NCI-H2196 (cell line): ENCODE data around the gene CKAP2L.

ENCODE experiments used
- DNase-seq: peaks from one replicate; lab custom pipeline; 2025; ENCODE audit not compliant: unreplicated experiment; lab: John Stamatoyannopoulos, UW

Gene CKAP2L

DNA sequence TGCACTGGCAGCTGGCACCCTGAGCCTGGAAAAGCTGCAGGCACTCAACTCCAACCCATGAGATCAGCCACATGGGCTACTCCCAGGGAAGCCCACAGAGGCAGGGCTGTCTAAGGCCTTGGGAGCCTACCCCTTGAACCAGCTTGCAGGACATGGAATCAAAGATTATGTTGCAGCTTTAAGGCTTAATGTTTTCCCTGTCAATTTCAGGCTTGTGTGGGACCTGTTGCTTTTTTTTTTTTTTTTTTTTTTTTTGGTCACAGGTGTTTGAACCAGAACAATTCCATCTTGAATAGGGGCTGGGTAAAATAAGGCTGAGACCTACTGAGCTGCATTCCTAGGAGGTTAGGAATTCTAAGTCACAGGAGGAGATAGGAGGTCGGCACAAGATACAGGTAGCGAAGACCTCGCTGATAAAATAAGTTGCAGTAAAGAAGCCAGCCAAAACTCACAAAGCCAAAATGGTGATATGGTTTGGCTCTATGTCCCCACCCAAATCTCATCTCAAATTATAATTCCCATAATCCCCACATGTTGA lies 27.4 kb upstream of the CKAP2L start:
- DNase-seq: no peak

DNA sequence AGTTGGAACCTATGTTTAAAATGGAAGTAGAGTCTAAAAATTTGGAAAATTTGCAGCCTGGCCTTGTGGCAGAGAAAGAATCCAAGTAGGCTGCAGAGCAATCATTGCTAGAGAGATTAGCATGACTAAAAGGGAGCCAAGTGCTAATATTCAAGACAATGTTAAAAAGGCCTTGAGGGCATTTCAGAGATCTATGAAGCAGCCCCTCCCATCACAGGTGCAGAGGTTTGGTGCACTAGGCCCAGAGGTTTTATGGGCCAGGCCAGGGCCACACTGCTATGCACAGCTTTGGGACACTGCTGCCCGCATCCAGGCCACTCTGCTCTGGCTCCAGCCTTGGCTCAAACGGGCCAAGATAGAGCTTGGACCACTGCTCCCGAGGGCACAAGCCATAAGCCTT lies 26.6 kb upstream of the CKAP2L start:
- no peak for DNase-seq

DNA sequence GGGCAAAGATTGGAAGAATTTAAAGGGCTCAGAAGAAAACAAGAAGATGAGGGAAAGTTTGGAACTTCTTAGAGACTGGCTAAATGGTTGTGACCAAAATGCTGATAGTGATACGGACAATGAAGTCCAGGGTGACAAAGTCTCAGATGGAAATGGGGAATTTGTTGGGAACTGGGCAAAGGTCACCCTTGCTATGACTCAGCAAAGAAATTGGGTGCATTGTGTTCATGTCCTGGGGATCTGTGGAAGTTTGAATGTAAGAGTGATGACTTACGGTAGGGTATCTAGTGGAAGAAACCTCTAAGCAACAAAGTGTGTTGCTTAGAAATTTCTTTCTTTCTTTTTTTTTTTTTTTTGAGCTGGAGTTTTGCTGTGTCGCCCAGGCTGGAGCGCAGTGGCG lies 25.9 kb upstream of the CKAP2L start:
- DNase-seq: no peak

DNA sequence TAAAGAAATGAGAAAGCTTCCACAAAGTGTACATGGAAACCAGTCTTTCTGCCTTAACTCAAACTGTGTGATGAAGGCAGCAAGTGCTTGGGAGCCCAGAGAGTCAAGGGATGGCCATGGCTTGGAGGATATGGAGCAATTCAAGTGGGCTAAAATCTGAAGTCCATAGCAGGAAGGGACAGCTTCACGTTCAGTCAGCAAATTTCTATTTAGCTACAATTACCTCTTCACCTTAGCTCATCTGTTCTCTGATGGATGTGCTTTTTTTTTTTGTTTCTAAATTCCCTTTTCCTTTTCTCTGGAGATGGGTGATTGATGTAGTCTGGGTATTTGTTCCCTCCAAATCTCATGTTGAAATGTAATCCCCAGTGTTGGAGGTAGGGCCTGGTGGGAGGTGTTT lies 24.8 kb upstream of the CKAP2L start:
- DNase-seq: no peak

- no peak for DNase-seq
Observed at GRCh38 chr2:112788653-112789052, 24.2 kb upstream of the CKAP2L start.

DNA sequence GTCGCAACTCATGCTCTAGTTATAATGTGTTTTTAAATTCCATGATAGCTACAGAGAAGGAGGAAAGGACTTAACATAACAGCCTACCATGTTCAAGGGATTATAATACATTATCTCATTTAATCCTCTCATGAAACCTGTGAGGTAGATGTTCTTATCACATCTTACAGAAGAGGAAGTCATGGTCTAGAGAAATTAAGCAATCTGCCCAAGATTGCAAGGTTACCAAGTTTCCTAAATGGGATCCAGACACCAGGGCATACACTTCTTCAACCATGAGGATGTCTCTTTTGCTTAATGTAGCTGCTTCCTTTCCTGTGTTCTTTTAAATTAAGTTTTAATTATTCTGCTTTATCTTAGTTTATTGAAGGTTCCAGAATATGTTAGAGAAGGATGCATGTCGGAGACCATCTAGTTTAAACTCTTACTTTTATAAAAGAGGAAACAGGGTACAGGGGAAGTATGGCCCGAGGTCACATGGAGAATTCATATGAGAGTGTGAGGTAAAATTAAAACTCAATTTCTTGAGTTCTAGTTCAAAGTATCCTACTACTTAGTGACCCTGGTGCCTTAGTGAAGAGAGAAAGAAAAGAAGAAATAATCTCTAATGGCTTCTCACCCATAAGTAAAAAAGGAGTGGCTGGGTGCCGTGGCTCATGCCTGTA lies 23.5 kb upstream of the CKAP2L start:
- no peak for DNase-seq

GRCh38 chr2:112787294-112787693 lies 22.9 kb upstream of the CKAP2L start:
- no peak for DNase-seq

GRCh38 chr2:112784199-112785189 lies 20.1 kb upstream of the CKAP2L start, which contains the start of gene IL1A:
IL1A (minus strand) TSS chr2:112784493; CDS start chr2:112783770, 723 bp downstream.
- DNase-seq: no peak

DNA sequence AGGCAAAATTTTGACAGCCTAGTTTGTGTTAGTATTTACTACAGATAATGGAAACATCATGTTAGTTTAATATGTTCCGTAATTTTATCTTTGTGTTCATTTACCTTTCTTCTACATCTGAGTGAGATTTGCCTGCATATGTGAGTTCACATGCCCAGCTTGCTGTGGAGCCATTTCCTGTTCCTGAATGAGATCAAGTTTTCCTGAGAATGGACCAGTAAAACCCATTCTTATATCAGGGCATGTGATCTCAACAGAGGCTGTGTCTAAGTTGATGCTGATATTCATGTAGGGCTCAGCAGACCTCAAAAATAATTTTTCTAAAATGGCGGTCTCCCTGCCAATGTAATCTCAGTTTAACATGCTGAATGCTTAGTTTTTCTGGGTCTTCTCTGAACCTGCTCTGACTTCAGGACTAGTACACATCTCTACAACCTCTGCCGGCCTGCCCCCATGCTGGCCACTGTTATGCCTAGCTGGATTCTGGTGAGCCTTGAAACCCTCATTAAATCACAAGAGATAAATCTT lies 18.8 kb upstream of the CKAP2L start:
- no peak for DNase-seq

DNA sequence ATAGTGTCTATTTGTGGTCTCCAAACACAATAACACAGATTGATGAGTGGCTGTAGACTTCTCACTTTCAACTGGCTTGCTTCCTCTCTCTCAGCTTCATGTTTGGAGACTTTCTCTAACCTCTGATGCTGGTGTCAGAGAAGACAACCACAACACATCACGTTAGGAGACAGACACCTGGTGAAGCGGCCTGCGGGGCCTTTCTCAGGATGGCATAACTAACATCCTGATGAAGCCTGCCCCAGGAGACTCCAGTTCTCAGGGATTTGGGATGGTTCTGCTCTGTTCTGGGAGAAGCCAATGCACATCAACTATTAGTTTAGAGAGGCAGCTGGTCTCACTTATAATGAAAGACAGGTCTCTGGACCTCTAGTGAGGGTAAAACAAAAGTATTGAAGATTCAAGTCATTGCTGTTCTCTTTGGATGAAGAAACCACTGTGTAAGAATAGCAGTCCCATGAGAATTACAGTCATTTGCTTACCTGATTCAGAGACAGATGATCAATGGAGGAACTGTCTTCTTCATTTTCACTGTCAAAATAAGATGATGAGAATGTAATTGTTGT lies 17.9 kb upstream of the CKAP2L start:
- no peak for DNase-seq

GRCh38 chr2:112779598-112779997 lies 15.2 kb upstream of the CKAP2L start:
- DNase-seq: no peak

- DNase-seq: no peak
Observed at GRCh38 chr2:112777036-112777435, 12.6 kb upstream of the CKAP2L start.

DNA sequence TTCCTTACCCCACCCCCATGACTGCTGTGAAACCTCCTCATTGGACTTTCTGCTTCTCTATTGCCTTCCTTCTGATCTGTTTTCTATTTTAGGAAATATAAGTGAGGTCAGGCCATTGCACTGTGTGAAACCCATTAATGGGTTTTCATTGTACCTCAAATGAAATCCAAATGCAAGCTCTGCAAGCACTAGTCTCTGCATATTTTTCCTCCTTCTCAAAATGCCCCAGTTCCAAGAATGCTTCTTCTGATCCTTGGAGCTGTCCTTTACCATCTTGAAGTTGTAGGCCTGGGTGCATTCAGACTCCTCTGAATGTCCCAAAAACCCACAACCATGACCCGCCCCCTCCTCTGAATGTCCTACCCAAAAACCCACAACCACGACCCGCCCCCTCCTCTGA lies 11.7 kb upstream of the CKAP2L start:
- no peak for DNase-seq

DNA sequence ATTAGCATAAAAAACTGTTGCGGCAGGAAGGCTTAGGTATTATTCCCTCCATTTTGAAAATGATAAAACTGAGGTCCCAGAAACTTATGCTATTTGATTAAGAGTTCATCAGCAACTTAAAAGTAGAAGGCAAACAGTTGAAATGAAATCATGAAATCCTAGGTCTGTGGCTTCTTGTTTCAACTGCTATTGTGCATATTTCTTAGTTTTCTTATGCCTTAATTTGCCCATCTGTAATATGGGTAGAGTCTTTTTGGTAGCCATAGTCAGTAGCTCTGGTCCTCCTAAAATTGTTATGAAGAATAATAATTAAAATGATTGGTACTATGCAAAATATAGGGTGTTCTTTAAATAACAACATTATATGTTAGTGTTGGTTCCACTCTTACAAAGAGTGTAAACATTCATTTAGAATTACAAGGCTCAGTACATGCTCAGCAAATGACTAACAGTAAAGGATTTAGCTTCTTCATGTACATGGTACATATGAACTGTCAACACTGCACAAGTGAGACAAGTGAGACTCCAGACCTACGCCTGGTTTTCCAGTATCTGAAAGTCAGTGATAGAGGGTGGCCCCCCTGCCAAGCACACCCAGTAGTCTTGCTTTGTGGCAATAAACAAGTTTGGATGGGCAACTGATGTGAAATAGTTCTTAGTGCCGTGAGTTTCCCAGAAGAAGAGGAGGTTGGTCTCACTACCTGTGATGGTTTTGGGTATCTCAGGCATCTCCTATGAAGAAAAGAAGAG lies 10.3 kb upstream of the CKAP2L start:
- DNase-seq: no peak

GRCh38 chr2:112773556-112773955 lies 9.1 kb upstream of the CKAP2L start:
- no peak for DNase-seq

DNA sequence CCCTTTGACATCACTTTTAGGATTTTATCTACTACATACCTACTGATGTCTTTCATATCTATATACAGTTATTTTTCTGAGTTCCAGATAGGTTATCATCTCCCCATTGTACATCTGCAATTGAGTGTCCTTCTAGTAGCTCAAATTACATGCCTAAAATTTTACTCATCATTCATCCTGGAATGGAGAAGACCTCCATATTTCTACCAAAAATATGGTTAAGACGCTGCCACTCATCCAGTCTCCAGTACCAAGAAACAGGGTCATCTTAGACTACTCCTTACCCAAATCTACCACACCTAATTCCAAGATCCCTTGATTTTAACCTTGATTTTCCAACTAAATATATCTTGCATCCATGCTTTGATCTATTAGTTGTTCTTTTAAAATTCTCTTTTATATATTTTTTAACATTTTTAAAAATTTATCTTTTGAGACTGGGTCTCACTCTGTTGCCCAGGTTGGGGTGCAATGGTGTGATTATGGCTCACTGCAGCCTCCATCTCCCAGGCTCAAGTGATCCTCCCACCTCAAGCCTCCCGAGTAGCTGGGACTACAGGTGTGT lies 8.6 kb upstream of the CKAP2L start:
- DNase-seq: no peak

DNA sequence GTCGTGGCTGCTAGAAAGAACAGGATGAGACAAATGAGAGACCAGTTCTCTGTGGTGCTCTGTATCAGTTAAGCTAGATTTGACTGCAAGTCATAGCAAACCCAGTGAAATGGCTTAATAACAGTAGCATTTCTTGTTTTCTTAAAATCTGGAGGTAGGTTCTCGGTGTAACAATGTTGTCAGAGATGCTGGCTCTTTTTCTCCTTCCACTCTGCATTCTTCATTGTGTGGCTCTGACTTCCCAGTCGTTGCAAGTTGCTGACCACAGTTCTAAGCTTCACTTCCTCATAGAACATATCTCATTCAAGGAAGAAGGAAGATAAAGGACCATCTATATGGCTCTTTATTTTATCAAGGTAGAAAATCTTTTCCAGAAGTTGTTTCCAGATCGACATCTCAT lies 7.9 kb upstream of the CKAP2L start:
- no peak for DNase-seq

DNA sequence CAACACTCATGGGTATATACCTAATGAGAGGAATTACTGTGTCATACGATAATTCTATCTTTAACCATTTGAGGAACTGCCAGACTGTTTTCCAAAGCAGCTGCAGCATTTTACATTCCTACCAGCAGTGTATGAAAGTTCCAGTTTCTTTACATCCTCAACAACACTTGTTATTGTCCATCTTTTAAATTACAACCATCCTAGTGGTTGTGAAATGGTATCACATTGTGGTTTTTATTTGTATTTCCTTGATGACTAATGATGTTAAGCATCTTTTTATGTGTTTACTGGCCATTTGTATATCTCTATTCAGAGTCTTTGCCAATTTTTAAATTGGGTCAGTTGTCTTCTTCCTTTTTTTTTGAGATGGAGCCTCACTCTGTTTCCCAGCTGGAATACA lies 4.0 kb upstream of the CKAP2L start:
- DNase-seq: peak; percentile 13

GRCh38 chr2:112767693-112768330 lies 3.4 kb upstream of the CKAP2L start:
- DNase-seq: no peak

GRCh38 chr2:112765251-112765650 lies 842 bp upstream of the CKAP2L start:
- DNase-seq: peak; percentile 16
